ENCODE data around the gene BBS7. TPM values are rescaled to one million over a fixed set of nuclear protein-coding genes. Genes with fewer than 3 reads are reported as not detected.

Gene BBS7
- total and polyA plus RNA-seq, 9 of the 15 experiments (the other 6 are each of a cell fraction or from before 2014, with no cell fraction given) = 13.4 to 25.8 (median 16.4) TPM

DNA sequence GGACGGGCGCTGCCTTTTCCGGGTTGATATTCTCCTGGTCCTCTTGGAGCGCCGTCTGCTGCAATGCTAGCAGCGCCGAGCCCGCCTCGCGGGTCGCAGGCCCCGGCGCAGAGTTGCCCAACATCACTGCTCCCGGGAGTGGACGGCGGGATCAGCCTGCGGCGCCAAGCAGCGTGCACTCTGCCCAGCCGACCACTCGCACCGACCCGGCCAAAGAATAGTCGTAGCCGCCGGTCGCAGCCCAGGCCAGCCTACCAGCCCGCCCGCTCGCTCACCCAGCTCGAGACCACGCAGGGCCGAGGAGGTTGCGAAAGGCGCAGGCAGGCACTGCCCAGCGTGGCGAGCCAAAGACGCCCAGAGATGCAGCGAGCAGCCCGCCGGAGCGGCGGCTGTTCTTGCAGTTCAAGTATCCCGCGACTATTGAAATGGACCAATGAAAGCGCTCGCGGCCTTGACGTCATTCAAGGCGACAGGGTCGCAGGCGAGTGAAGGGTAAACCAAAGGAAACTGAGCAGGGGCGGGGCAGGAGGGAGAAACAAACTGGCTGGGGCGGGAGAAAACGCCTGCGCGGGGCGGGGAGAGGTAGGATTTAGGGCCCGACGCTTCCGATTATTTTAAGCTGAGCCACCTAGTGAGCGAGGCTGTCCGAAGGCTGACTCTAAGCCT is 46.6 kb downstream of the BBS7 start, which contains the start of gene CCNA2 (continued):
- TF ChIP-seq, protein P1, sequence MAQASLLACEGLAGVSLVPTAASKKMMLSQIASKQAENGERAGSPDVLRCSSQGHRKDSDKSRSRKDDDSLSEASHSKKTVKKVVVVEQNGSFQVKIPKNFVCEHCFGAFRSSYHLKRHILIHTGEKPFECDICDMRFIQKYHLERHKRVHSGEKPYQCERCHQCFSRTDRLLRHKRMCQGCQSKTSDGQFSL (CRISPR knock-in tag; IDR thresholded peaks at IDR 0.05) = peak; percentile 69; the same call in 1 of the 2 replicates
- TF ChIP-seq, protein P1 (tag; IDR thresholded peaks at IDR 0.05) = no peak
- TF ChIP-seq, protein P2, sequence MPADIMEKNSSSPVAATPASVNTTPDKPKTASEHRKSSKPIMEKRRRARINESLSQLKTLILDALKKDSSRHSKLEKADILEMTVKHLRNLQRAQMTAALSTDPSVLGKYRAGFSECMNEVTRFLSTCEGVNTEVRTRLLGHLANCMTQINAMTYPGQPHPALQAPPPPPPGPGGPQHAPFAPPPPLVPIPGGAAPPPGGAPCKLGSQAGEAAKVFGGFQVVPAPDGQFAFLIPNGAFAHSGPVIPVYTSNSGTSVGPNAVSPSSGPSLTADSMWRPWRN (IDR thresholded peaks at IDR 0.05; ENCODE audit: low read depth) = no peak
- TF ChIP-seq NONO (IDR thresholded peaks at IDR 0.05; ENCODE audit: low read depth in 2 of 2, low read length in 1 of 2) = peak in 1 of 2 experiments; percentile 40; a peak in 1 of 4 replicates
- TF ChIP-seq HDAC8 (tag; IDR thresholded peaks at IDR 0.05) = no peak
- no peak for TF ChIP-seq MECOM (CRISPR knock-in tag; IDR thresholded peaks at IDR 0.05)
- TF ChIP-seq TGIF2 (CRISPR knock-in tag; IDR thresholded peaks at IDR 0.05) = no peak
- TF ChIP-seq SAP30 (IDR thresholded peaks at IDR 0.05; ENCODE audit: borderline replicate concordance, insufficient read depth, low read depth, low read length, poor library complexity, severe bottlenecking) = peak; percentile 100
- TF ChIP-seq WHSC1 (IDR thresholded peaks at IDR 0.05; ENCODE audit: low read length) = no peak
- no peak for TF ChIP-seq STAT5A (IDR thresholded peaks at IDR 0.05; ENCODE audit: borderline replicate concordance, low read length)
- no peak for TF ChIP-seq HNRNPH1 (optimal IDR thresholded peaks at IDR 0.05; ENCODE audit: low read depth, low read length)
- TF ChIP-seq BMI1 (IDR thresholded peaks at IDR 0.05; ENCODE audit: low read length) = no peak
- TF ChIP-seq, protein P3, sequence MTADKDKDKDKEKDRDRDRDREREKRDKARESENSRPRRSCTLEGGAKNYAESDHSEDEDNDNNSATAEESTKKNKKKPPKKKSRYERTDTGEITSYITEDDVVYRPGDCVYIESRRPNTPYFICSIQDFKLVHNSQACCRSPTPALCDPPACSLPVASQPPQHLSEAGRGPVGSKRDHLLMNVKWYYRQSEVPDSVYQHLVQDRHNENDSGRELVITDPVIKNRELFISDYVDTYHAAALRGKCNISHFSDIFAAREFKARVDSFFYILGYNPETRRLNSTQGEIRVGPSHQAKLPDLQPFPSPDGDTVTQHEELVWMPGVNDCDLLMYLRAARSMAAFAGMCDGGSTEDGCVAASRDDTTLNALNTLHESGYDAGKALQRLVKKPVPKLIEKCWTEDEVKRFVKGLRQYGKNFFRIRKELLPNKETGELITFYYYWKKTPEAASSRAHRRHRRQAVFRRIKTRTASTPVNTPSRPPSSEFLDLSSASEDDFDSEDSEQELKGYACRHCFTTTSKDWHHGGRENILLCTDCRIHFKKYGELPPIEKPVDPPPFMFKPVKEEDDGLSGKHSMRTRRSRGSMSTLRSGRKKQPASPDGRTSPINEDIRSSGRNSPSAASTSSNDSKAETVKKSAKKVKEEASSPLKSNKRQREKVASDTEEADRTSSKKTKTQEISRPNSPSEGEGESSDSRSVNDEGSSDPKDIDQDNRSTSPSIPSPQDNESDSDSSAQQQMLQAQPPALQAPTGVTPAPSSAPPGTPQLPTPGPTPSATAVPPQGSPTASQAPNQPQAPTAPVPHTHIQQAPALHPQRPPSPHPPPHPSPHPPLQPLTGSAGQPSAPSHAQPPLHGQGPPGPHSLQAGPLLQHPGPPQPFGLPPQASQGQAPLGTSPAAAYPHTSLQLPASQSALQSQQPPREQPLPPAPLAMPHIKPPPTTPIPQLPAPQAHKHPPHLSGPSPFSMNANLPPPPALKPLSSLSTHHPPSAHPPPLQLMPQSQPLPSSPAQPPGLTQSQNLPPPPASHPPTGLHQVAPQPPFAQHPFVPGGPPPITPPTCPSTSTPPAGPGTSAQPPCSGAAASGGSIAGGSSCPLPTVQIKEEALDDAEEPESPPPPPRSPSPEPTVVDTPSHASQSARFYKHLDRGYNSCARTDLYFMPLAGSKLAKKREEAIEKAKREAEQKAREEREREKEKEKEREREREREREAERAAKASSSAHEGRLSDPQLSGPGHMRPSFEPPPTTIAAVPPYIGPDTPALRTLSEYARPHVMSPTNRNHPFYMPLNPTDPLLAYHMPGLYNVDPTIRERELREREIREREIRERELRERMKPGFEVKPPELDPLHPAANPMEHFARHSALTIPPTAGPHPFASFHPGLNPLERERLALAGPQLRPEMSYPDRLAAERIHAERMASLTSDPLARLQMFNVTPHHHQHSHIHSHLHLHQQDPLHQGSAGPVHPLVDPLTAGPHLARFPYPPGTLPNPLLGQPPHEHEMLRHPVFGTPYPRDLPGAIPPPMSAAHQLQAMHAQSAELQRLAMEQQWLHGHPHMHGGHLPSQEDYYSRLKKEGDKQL (CRISPR knock-in tag; IDR thresholded peaks at IDR 0.05; ENCODE audit: borderline replicate concordance) = no peak
- TF ChIP-seq NFE2L1 (tag; IDR thresholded peaks at IDR 0.05; ENCODE audit: borderline replicate concordance, low read depth) = no peak
- TF ChIP-seq TSC22D4 (tag; IDR thresholded peaks at IDR 0.05) = no peak
- TF ChIP-seq, protein P4, sequence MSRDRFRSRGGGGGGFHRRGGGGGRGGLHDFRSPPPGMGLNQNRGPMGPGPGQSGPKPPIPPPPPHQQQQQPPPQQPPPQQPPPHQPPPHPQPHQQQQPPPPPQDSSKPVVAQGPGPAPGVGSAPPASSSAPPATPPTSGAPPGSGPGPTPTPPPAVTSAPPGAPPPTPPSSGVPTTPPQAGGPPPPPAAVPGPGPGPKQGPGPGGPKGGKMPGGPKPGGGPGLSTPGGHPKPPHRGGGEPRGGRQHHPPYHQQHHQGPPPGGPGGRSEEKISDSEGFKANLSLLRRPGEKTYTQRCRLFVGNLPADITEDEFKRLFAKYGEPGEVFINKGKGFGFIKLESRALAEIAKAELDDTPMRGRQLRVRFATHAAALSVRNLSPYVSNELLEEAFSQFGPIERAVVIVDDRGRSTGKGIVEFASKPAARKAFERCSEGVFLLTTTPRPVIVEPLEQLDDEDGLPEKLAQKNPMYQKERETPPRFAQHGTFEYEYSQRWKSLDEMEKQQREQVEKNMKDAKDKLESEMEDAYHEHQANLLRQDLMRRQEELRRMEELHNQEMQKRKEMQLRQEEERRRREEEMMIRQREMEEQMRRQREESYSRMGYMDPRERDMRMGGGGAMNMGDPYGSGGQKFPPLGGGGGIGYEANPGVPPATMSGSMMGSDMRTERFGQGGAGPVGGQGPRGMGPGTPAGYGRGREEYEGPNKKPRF (IDR thresholded peaks at IDR 0.05; ENCODE audit: low read depth, low read length) = no peak
